SK-N-SH (cell line): ENCODE measurements around the gene ZNF148. TPM values are rescaled to one million over a fixed set of nuclear protein-coding genes. Genes with fewer than 3 reads are reported as not detected.

Source experiments
- CTCF ChIA-PET: fragments of 300-600, 350-600 bp; formaldehyde crosslinking; extraction: SDS; loops from one replicate; lab custom pipeline; 2021; lab: Yijun Ruan, JAX
- POLR2A ChIA-PET: fragments of 350-600 bp; sonication (Branson Sonifier 250); formaldehyde crosslinking; extraction: SDS; loops from one replicate; lab custom pipeline; 2020; ENCODE audit warnings: antibody characterized with exemption, inconsistent platforms; lab: Yijun Ruan, JAX
- DNase-seq: peaks from one replicate; pipeline ENCODE4 v3.0.0; 2012
- H2AFZ ChIP-seq: fragments of 200-600 bp; sonication (generic); 2 replicates; pipeline ENCODE4 v1.8.1; 2016; ENCODE audit warnings: antibody characterized with exemption, mild to moderate bottlenecking, low read depth
- H3F3A ChIP-seq: fragments of 200-600 bp; sonication (generic); replicated peaks from 2 replicates; pipeline ENCODE3; 2016; ENCODE audit warnings: antibody characterized with exemption, mild to moderate bottlenecking; ENCODE audit not compliant: insufficient read depth
- H3K27ac ChIP-seq, 2 experiments: fragments of 200-500 bp in 1 of 2; fragments of 200-600 bp in 1 of 2; sonication (Bioruptor generic) in 1 of 2; sonication (generic), shearing (Covaris generic) in 1 of 2; 2 replicates each; pipeline versions ENCODE4 v1.5.1 to v1.6.1; 2014 to 2016; ENCODE audit warnings: low read depth in 2 of 2, inconsistent platforms in 1 of 2, low read length in 1 of 2, mild to moderate bottlenecking in 1 of 2, mixed read lengths in 1 of 2
- H3K27me3 ChIP-seq: fragments of 200-600 bp; sonication (generic), shearing (Covaris generic); 2 replicates; pipeline ENCODE4 v1.6.1; 2016; ENCODE audit warnings: mixed run types; ENCODE audit not compliant: insufficient read depth
- H3K36me3 ChIP-seq, 2 experiments: fragments of 200-500 bp in 1 of 2; fragments of 200-600 bp in 1 of 2; sonication (Bioruptor generic) in 1 of 2; sonication (generic) in 1 of 2; replicated peaks in 1 of 2; 2 replicates each; pipeline versions ENCODE3 to v1.5.1; 2014 to 2016; ENCODE audit warnings: low read length in 1 of 2, mild to moderate bottlenecking in 1 of 2; ENCODE audit not compliant: insufficient read depth in 2 of 2, control insufficient read depth in 1 of 2
- H3K4me1 ChIP-seq, 2 experiments: fragments of 200-500 bp in 1 of 2; fragments of 200-600 bp in 1 of 2; sonication (Bioruptor generic) in 1 of 2; sonication (generic), shearing (Covaris generic) in 1 of 2; 2 replicates each; pipeline versions ENCODE4 v1.5.1 to v1.6.1; 2014 to 2016; ENCODE audit warnings: low read depth in 1 of 2, low read length in 1 of 2, mixed run types in 1 of 2; ENCODE audit not compliant: insufficient read depth in 2 of 2, control insufficient read depth in 1 of 2
- H3K4me2 ChIP-seq: fragments of 200-600 bp; sonication (generic), shearing (Covaris generic); 2 replicates; pipeline ENCODE4 v1.6.1; 2017; ENCODE audit warnings: mixed run types
- H3K4me3 ChIP-seq, 2 experiments: fragments of 200-500 bp in 1 of 2; fragments of 200-600 bp in 1 of 2; sonication (Bioruptor generic) in 1 of 2; sonication (generic), shearing (Covaris generic) in 1 of 2; 2 replicates each; pipeline versions ENCODE4 v1.5.1 to v1.8.1; 2014 to 2016; ENCODE audit warnings: low read depth in 2 of 2, inconsistent platforms in 1 of 2, low read length in 1 of 2, mild to moderate bottlenecking in 1 of 2, mixed read lengths in 1 of 2, moderate library complexity in 1 of 2
- H3K79me2 ChIP-seq: fragments of 200-600 bp; sonication (generic); 2 replicates; pipeline ENCODE4 v1.8.1; 2017; ENCODE audit warnings: mild to moderate bottlenecking; ENCODE audit not compliant: insufficient read depth
- H3K9ac ChIP-seq: fragments of 200-600 bp; sonication (generic); 2 replicates; pipeline ENCODE4 v1.6.1; 2017; ENCODE audit warnings: mixed run types
- H3K9me2 ChIP-seq: fragments of 200-600 bp; sonication (generic); 2 replicates; pipeline ENCODE4 v1.6.1; 2017; ENCODE audit warnings: mixed run types
- H3K9me3 ChIP-seq: fragments of 200-600 bp; sonication (generic); 2 replicates; pipeline ENCODE4 v1.6.1; 2017; ENCODE audit warnings: mixed run types, mild to moderate bottlenecking, moderate library complexity
- H4K20me1 ChIP-seq: fragments of 200-600 bp; sonication (generic); 2 replicates; pipeline ENCODE4 v1.6.1; 2017; ENCODE audit warnings: mild to moderate bottlenecking, mixed run types; ENCODE audit not compliant: insufficient read depth
- CHD2 ChIP-seq: fragments of 150-350 bp; IDR thresholded peaks from 2 replicates; pipeline ENCODE4 v1.6.1; 2018; ENCODE audit warnings: low read length; ENCODE audit not compliant: partially characterized antibody
- CTCF ChIP-seq: fragments of 200-600 bp; sonication (generic); IDR thresholded peaks from 2 replicates; pipeline ENCODE4 v1.6.1; 2017; ENCODE audit warnings: antibody characterized with exemption, mild to moderate bottlenecking, moderate library complexity
- EP300 ChIP-seq, 2 experiments: IDR thresholded peaks; 2 replicates each; pipeline versions ENCODE4 v1.4.0 to v1.6.1; 2012; ENCODE audit warnings: borderline replicate concordance in 1 of 2, low read depth in 1 of 2, low read length in 1 of 2
- FOXJ3 ChIP-seq: sonication (generic); formaldehyde crosslinking; IDR thresholded peaks from 2 replicates; pipeline ENCODE4 v1.5.1; 2020; ENCODE audit warnings: mild to moderate bottlenecking, missing genetic modification reagents
- GABPA ChIP-seq: IDR thresholded peaks from 2 replicates; pipeline ENCODE4 v1.4.0; 2012; ENCODE audit warnings: low read depth, mild to moderate bottlenecking
- MXI1 ChIP-seq: IDR thresholded peaks from 2 replicates; pipeline ENCODE4 v1.6.1; 2012; ENCODE audit warnings: mild to moderate bottlenecking, low read depth, low read length, improper control_type of control experiment
- NFIC ChIP-seq: IDR thresholded peaks from 2 replicates; pipeline ENCODE4 v1.4.0; 2012; ENCODE audit warnings: borderline replicate concordance
- POLR2AphosphoS5 ChIP-seq: IDR thresholded peaks from 2 replicates; pipeline ENCODE4 v1.6.1; 2012; ENCODE audit warnings: low read depth, low read length
- RXRA ChIP-seq: IDR thresholded peaks from 2 replicates; pipeline ENCODE4 v1.4.0; 2012; ENCODE audit warnings: low read depth, mild to moderate bottlenecking, borderline replicate concordance
- SIN3A ChIP-seq: IDR thresholded peaks from 2 replicates; pipeline ENCODE4 v1.6.1; 2012; ENCODE audit warnings: low read depth, mild to moderate bottlenecking, low read length, moderate library complexity, borderline replicate concordance
- TCF12 ChIP-seq: IDR thresholded peaks from 2 replicates; pipeline ENCODE4 v1.4.0; 2012
- TEAD4 ChIP-seq: IDR thresholded peaks from 2 replicates; pipeline ENCODE4 v1.4.0; 2012; ENCODE audit warnings: mild to moderate bottlenecking, borderline replicate concordance; ENCODE audit not compliant: insufficient read depth
- USF1 ChIP-seq: IDR thresholded peaks from 2 replicates; pipeline ENCODE4 v1.4.0; 2012; ENCODE audit warnings: low read depth, borderline replicate concordance
- USF2 ChIP-seq: fragments of 150-350 bp; IDR thresholded peaks from 2 replicates; pipeline ENCODE4 v1.6.1; 2017; ENCODE audit warnings: antibody characterized with exemption, low read length, low read depth, borderline replicate concordance
- WGBS: methylation state at CpG from one replicate; pipeline ENCODE4 v1.1.6; 2017; ENCODE audit warnings: low lambda C conversion rate; 5-methylcytosine and 5-hydroxymethylcytosine counted together
- polyA plus RNA-seq, 3 experiments: library from polyadenylated mRNA; depleted of rRNA; stranded (reverse); fragments of >200 nt; gene quantifications; 2 replicates each; pipeline ENCODE4 v1.2.3, GENCODE V29; 2012

ZNF148 gene
- polyA plus RNA-seq, 1 of the 3 experiments (the other 2 are of a cell fraction): 5.1 TPM

- Histone ChIP-seq H3K9me2 (no peaks in the 10 kb centered on the region), H3K36me3 (no peaks in the 10 kb centered on the region), H3K9me3 (no peaks in the 10 kb centered on the region), H3K9ac (no peak overlapping the region), H4K20me1 (no peaks in the 10 kb centered on the region), H3K79me2 (no peaks in the 10 kb centered on the region), H3F3A (peaks cover 5% of the 10 kb centered on the region), H3K4me1 (no peaks in the 10 kb centered on the region), H3K27me3 (no peaks in the 10 kb centered on the region), H2AFZ (no peak overlapping the region), H3K27ac (no peak overlapping the region), H3K4me2 (no peak overlapping the region), H3K4me3 (no peak overlapping the region)
- ChIA-PET POLR2A (no interaction called here), CTCF (interaction anchor here (0.6 to 1.2 kb wide), 2 partner anchors 181 to 409 kb away, joined by 3 to 4 read pairs; no protein-coding TSS in a partner anchor)
- 86% methylated on average over 2 of the region's 2 CpGs for WGBS
- no peak for DNase-seq
- TF ChIP-seq FOXJ3 (no peak), CTCF (peak; percentile 40), POLR2AphosphoS5 (no peak)
These were observed 28.7 kb upstream of the ZNF148 start for GRCh38 chr3:125403789-125404188.

GRCh38 chr3:125402639-125403038, 27.5 kb upstream of the ZNF148 start:
- Histone ChIP-seq H3F3A (peaks cover 5% of the 10 kb centered on the region), H4K20me1 (no peaks in the 10 kb centered on the region), H3K4me1 (no peaks in the 10 kb centered on the region), H3K4me2 (no peak overlapping the region), H3K27me3 (no peaks in the 10 kb centered on the region), H3K9me3 (no peaks in the 10 kb centered on the region), H3K36me3 (no peaks in the 10 kb centered on the region), H3K79me2 (no peaks in the 10 kb centered on the region), H3K27ac (no peak overlapping the region), H3K9ac (no peak overlapping the region), H2AFZ (no peak overlapping the region), H3K4me3 (no peak overlapping the region), H3K9me2 (no peaks in the 10 kb centered on the region)
- ChIA-PET CTCF (no interaction called here), POLR2A (no interaction called here)
- no peak for TF ChIP-seq NFIC
- TF ChIP-seq TEAD4: no peak
- no peak for TF ChIP-seq TCF12
- no peak for TF ChIP-seq GABPA
- TF ChIP-seq MXI1: no peak
- no peak for TF ChIP-seq SIN3A
- no peak for TF ChIP-seq CHD2
- no peak for TF ChIP-seq EP300 (IDR thresholded peaks at IDR 0.05; ENCODE audit: borderline replicate concordance in 1 of 2, low read depth in 1 of 2, low read length in 1 of 2)
- TF ChIP-seq USF2: no peak
- no peak for TF ChIP-seq USF1
- no peak for TF ChIP-seq RXRA
- DNase-seq: no peak
- 95% methylated on average over 2 of the region's 2 CpGs for WGBS
